K562 (cell line): Measurements from ENCODE around the gene USP15. TPM values are rescaled to one million over a fixed set of nuclear protein-coding genes. Genes with fewer than 3 reads are reported as not detected.

ENCODE experiments used
- ARID3A ChIP-seq: IDR thresholded peaks from 2 replicates; pipeline ENCODE4 v1.6.1; 2012; ENCODE audit warnings: low read depth, low read length, improper control_type of control experiment, borderline replicate concordance
- CHD4 ChIP-seq: fragments of 200-600 bp; sonication (generic); IDR thresholded peaks from 3 replicates; pipeline ENCODE4 v1.6.1; 2012; ENCODE audit warnings: low read depth, mild to moderate bottlenecking, mixed read lengths, low read length, inconsistent platforms; ENCODE audit not compliant: insufficient read depth, insufficient replicate concordance, poor library complexity, severe bottlenecking
- HDAC3 ChIP-seq: fragments of 450-650 bp; IDR thresholded peaks from 2 replicates; pipeline ENCODE4 v1.6.1; 2018; ENCODE audit warnings: borderline replicate concordance, mild to moderate bottlenecking, moderate library complexity; ENCODE audit not compliant: partially characterized antibody
- KAT8 ChIP-seq: fragments of 450-650 bp; IDR thresholded peaks from 2 replicates; pipeline ENCODE4 v1.6.1; 2016; ENCODE audit warnings: low read depth, mild to moderate bottlenecking
- NELFE ChIP-seq: IDR thresholded peaks from 2 replicates; pipeline ENCODE4 v1.6.1; 2011; ENCODE audit warnings: mild to moderate bottlenecking; ENCODE audit not compliant: insufficient read depth, insufficient read length
- NUFIP1 ChIP-seq: fragments of 450-650 bp; IDR thresholded peaks from 2 replicates; pipeline ENCODE4 v1.6.1; 2018; ENCODE audit not compliant: partially characterized antibody
- POLR2AphosphoS2 ChIP-seq: IDR thresholded peaks from 2 replicates; pipeline ENCODE4 v1.6.1; 2012; ENCODE audit warnings: low read length, improper control_type of control experiment
- POLR2B ChIP-seq: fragments of 450-650 bp; IDR thresholded peaks from 2 replicates; pipeline ENCODE4 v1.6.1; 2018; ENCODE audit warnings: low read depth; ENCODE audit not compliant: partially characterized antibody
- PTBP1 ChIP-seq: fragments of 200-400 bp; formaldehyde crosslinking; IDR thresholded peaks from 2 replicates; pipeline ENCODE4 v1.6.1; 2017; ENCODE audit warnings: low read depth, low read length
- RBM17 ChIP-seq: fragments of 200-400 bp; formaldehyde crosslinking; IDR thresholded peaks from 2 replicates; pipeline ENCODE4 v1.6.1; 2017; ENCODE audit warnings: low read depth, mild to moderate bottlenecking, low read length, borderline replicate concordance
- RBM25 ChIP-seq: fragments of 200-400 bp; formaldehyde crosslinking; IDR thresholded peaks from 2 replicates; pipeline ENCODE4 v1.6.1; 2018; ENCODE audit warnings: low read length, low read depth, moderate library complexity; ENCODE audit not compliant: severe bottlenecking
- RFX7 ChIP-seq: fragments of 250-450 bp; sonication (Bioruptor Pico); IDR thresholded peaks from 2 replicates; pipeline ENCODE4 v1.5.1; 2021; ENCODE audit warnings: mild to moderate bottlenecking
- SFPQ ChIP-seq: fragments of 200-400 bp; formaldehyde crosslinking; IDR thresholded peaks from 2 replicates; pipeline ENCODE4 v1.6.1; 2017; ENCODE audit warnings: mild to moderate bottlenecking, low read depth, low read length, moderate library complexity
- TRIM25 ChIP-seq: fragments of 450-650 bp; IDR thresholded peaks from 2 replicates; pipeline ENCODE4 v1.7.0; 2016; ENCODE audit warnings: borderline replicate concordance
- ZKSCAN1 ChIP-seq: fragments of 150-350 bp; IDR thresholded peaks from 2 replicates; pipeline ENCODE4 v1.6.1; 2016; ENCODE audit warnings: low read depth, low read length
- ZNF431 ChIP-seq: sonication (generic); formaldehyde crosslinking; IDR thresholded peaks from 2 replicates; pipeline ENCODE4 v1.8.0; 2022; ENCODE audit warnings: mild to moderate bottlenecking, missing genetic modification reagents
- ZNF449 ChIP-seq: fragments of 250-450 bp; sonication (Bioruptor Pico); IDR thresholded peaks from 2 replicates; pipeline ENCODE4 v1.8.0; 2022; ENCODE audit warnings: moderate library complexity, mild to moderate bottlenecking, inconsistent platforms
- ZNF586 ChIP-seq: fragments of 450-650 bp; formaldehyde crosslinking; conservative IDR thresholded peaks from 2 replicates; pipeline ENCODE4 v1.4.0; 2020; ENCODE audit warnings: mild to moderate bottlenecking, moderate library complexity
- ZNF740 ChIP-seq, 3 experiments: fragments of 200-800 bp in 1 of 3; sonication (Bioruptor generic) in 1 of 3; sonication (generic) in 1 of 3; formaldehyde crosslinking in 1 of 3; IDR thresholded peaks; 2 replicates each; pipeline versions ENCODE4 v1.6.1 to v1.8.0; 2016 to 2022; ENCODE audit warnings: mild to moderate bottlenecking in 2 of 3, missing compliant biosample characterization in 2 of 3, missing genetic modification characterization in 2 of 3, missing genetic modification reagents in 1 of 3
- ZNF764 ChIP-seq: fragments of 250-450 bp; sonication (Bioruptor Pico); IDR thresholded peaks from 2 replicates; pipeline ENCODE4 v1.4.0; 2020; ENCODE audit warnings: low read depth, mild to moderate bottlenecking, moderate library complexity
- polyA plus RNA-seq, 8 experiments: library from polyadenylated mRNA; depleted of rRNA in 4 of 8; stranded (reverse) in 5 of 8; unstranded in 3 of 8; fragments of >200 nt; fragmentation: Nextera tagmentation in 2 of 8; fragmentation: Illumina TruSeq in 1 of 8; extraction: Ambion mirVana in 2 of 8; extraction: Trizol in 1 of 8; gene quantifications; 2 replicates each; pipeline versions ENCODE4 v1.2.1 to v1.2.3, GENCODE V29; 2011 to 2014; ENCODE audit warnings: inconsistent platforms in 1 of 8, missing spikeins in 1 of 8
- total RNA-seq, 7 experiments: library from RNA; depleted of rRNA in 6 of 7; stranded (reverse); fragments of >200 nt in 6 of 7; fragmentation: Illumina TruSeq in 2 of 7; extraction: Trizol in 2 of 7; gene quantifications; 2 replicates each; pipeline versions ENCODE4 v1.2.1 to v1.2.3, GENCODE V29; 2011 to 2021; ENCODE audit warnings: low replicate concordance in 1 of 7

The USP15 gene
- total and polyA plus RNA-seq, 9 of the 15 experiments (the other 6 are each of a cell fraction or from before 2014, with no cell fraction given), result 140 to 272 (median 182) TPM

GRCh38 chr12:62248873-62249272 is 11.3 kb upstream of the USP15 start (continued):
- TF ChIP-seq POLR2B, result no peak
- no peak for TF ChIP-seq POLR2AphosphoS2
- no peak for TF ChIP-seq NUFIP1
- TF ChIP-seq ZNF431 (CRISPR knock-in tag), result no peak
- 0 out of 2 replicates have a peak, but pooled peaks have one; percentile 29 for TF ChIP-seq ZNF740 (CRISPR knock-in tag; IDR thresholded peaks at IDR 0.05)
- TF ChIP-seq ZNF740 (tag; IDR thresholded peaks at IDR 0.05), result no peak
- TF ChIP-seq ZNF449 (CRISPR knock-in tag), result no peak
- TF ChIP-seq ZKSCAN1, result no peak
- TF ChIP-seq SFPQ, result no peak
- peak; percentile 79 for TF ChIP-seq HDAC3
- peak; percentile 92 for TF ChIP-seq ARID3A
- TF ChIP-seq RBM17, result no peak
- TF ChIP-seq ZNF586 (CRISPR knock-in tag), result 0 out of 2 replicates have a peak, but pooled peaks have one; percentile 28
- no peak for TF ChIP-seq NELFE
- no peak for TF ChIP-seq CHD4
- no peak for TF ChIP-seq RBM25
- no peak for TF ChIP-seq TRIM25
- no peak for TF ChIP-seq RFX7 (CRISPR knock-in tag)
- no peak for TF ChIP-seq PTBP1
- no peak for TF ChIP-seq KAT8
- TF ChIP-seq ZNF764 (CRISPR knock-in tag), result no peak
